ENCODE data around the gene FOXO3B. TPM values are rescaled to one million over a fixed set of nuclear protein-coding genes. Genes with fewer than 3 reads are reported as not detected.
A peak's percentile ranks its signal among the peaks of the same experiment; 100 is the strongest.
"Not testable (repeated sequence)": the region's sequence is repeated elsewhere in the genome, so short reads cannot be mapped to it uniquely, and the experiment has no call there.

Gene FOXO3B
- total and polyA plus RNA-seq, 2 of the 13 experiments (the other 11 are each of a cell fraction or from before 2014, with no cell fraction given): 2.7 to 3.1 TPM

- H3K4me1 ChIP-seq (ENCODE audit: insufficient read depth, low read length): peaks cover 19% of the 10 kb centered on the region
- BruUV-seq (replicated peaks); DNase-seq (ENCODE audit: low spot score); H3K4me2 ChIP-seq (ENCODE audit: low read depth, low read length); H3K9ac ChIP-seq (ENCODE audit: insufficient read depth, low read depth, low read length); H3K9me3 ChIP-seq (ENCODE audit: low read length); H3K27ac ChIP-seq (ENCODE audit: extremely low read length, insufficient read depth, low read length); CTCF ChIA-PET (ENCODE audit: low intra/inter-chr PET ratio, low total read pairs); ATAC-seq; H4K20me1 ChIP-seq (ENCODE audit: insufficient read depth, low read length); intact Hi-C loops (cut with micrococcal nuclease; ENCODE audit: unreplicated experiment); POLR2A ChIA-PET; FAIRE-seq; H2AFZ ChIP-seq (ENCODE audit: low read length); H3K79me2 ChIP-seq (ENCODE audit: insufficient read depth, low read length); H3K4me3 ChIP-seq (replicated peaks in 1 of 3; ENCODE audit: insufficient read depth in 1 of 3, low read depth in 2 of 3, low read length in 3 of 3); H3K36me3 ChIP-seq (replicated peaks in 1 of 2; ENCODE audit: control insufficient read depth in 1 of 2, insufficient read depth in 2 of 2, low read length in 2 of 2); in situ Hi-C loops (cut with HindIII; ENCODE audit: extremely low pct_ligation_motif_present, low pct_unique_long_range_greater_than_20kb); H3K27me3 ChIP-seq (ENCODE audit: control insufficient read depth in 1 of 2, insufficient read depth in 2 of 2, low read length in 2 of 2): not testable (repeated sequence)
- WGBS (ENCODE audit: low lambda C conversion rate): 100% methylated on average over 1 of the region's 12 CpGs
These were observed 39.8 kb upstream of the FOXO3B start for GRCh38 chr17:18721775-18722547.

GRCh38 chr17:18719428-18720110 is 37.5 kb upstream of the FOXO3B start:
- POLR2A ChIA-PET; ATAC-seq; H3K4me3 ChIP-seq (replicated peaks in 1 of 3; ENCODE audit: insufficient read depth in 1 of 3, low read depth in 2 of 3, low read length in 3 of 3); in situ Hi-C loops (cut with HindIII; ENCODE audit: extremely low pct_ligation_motif_present, low pct_unique_long_range_greater_than_20kb); DNase-seq (ENCODE audit: low spot score); H3K9me3 ChIP-seq (ENCODE audit: low read length); FAIRE-seq; H4K20me1 ChIP-seq (ENCODE audit: insufficient read depth, low read length); H3K27ac ChIP-seq (ENCODE audit: extremely low read length, insufficient read depth, low read length); H2AFZ ChIP-seq (ENCODE audit: low read length); H3K27me3 ChIP-seq (ENCODE audit: control insufficient read depth in 1 of 2, insufficient read depth in 2 of 2, low read length in 2 of 2); CTCF ChIA-PET (ENCODE audit: low intra/inter-chr PET ratio, low total read pairs); H3K9ac ChIP-seq (ENCODE audit: insufficient read depth, low read depth, low read length); H3K36me3 ChIP-seq (replicated peaks in 1 of 2; ENCODE audit: control insufficient read depth in 1 of 2, insufficient read depth in 2 of 2, low read length in 2 of 2); BruUV-seq (replicated peaks); H3K79me2 ChIP-seq (ENCODE audit: insufficient read depth, low read length); intact Hi-C loops (cut with micrococcal nuclease; ENCODE audit: unreplicated experiment): not testable (repeated sequence)
- WGBS (ENCODE audit: low lambda C conversion rate): 52% methylated on average over 12 of the region's 12 CpGs
- Histone ChIP-seq H3K4me2 (ENCODE audit: low read depth, low read length) (0 out of 2 replicates have a peak overlapping the region, but pooled peaks have one; percentile 27), H3K4me1 (ENCODE audit: insufficient read depth, low read length) (peaks cover 19% of the 10 kb centered on the region)

All from HepG2 (cell line).